DND-41 (cell line): ENCODE measurements around the gene CCDC92.

ENCODE experiments used
- ATAC-seq: fragments of 200-7000 bp; cut with Tn5 transposase; 3 replicates; pipeline ENCODE4 v1.9.1; 2021; ENCODE audit warnings: low read depth; ENCODE audit not compliant: insufficient read depth
- DNase-seq: peaks from one replicate; pipeline ENCODE4 v3.0.0-alpha.2; 2020
- H2AFZ ChIP-seq: 2 replicates; pipeline ENCODE4 v1.6.0; 2012; ENCODE audit warnings: low read depth, low read length
- H3K27ac ChIP-seq: 2 replicates; pipeline ENCODE4 v1.5.1; 2012; ENCODE audit warnings: low read length, inconsistent platforms
- H3K27me3 ChIP-seq: fragments of 200-600 bp; sonication (generic); 2 replicates; pipeline ENCODE4 v1.6.0; 2012; ENCODE audit warnings: low read length, mild to moderate bottlenecking, inconsistent platforms; ENCODE audit not compliant: insufficient read depth, poor library complexity
- H3K36me3 ChIP-seq: 2 replicates; pipeline ENCODE4 v1.5.1; 2012; ENCODE audit warnings: low read length, inconsistent platforms; ENCODE audit not compliant: insufficient read depth
- H3K4me1 ChIP-seq: 2 replicates; pipeline ENCODE4 v1.5.1; 2012; ENCODE audit warnings: mild to moderate bottlenecking, low read length; ENCODE audit not compliant: insufficient read depth
- H3K4me2 ChIP-seq: 2 replicates; pipeline ENCODE4 v1.6.0; 2012; ENCODE audit warnings: mild to moderate bottlenecking, moderate library complexity, low read length, inconsistent platforms; ENCODE audit not compliant: insufficient read depth
- H3K4me3 ChIP-seq, 2 experiments: fragments of 200-600 bp in 1 of 2; shearing (Covaris generic) in 1 of 2; 2 replicates each; pipeline ENCODE4 v1.5.1; 2012 to 2016; ENCODE audit warnings: inconsistent platforms in 2 of 2, low read length in 2 of 2, mild to moderate bottlenecking in 2 of 2, low read depth in 1 of 2, moderate library complexity in 1 of 2
- H3K79me2 ChIP-seq: 2 replicates; pipeline ENCODE4 v1.6.0; 2012; ENCODE audit warnings: low read length, inconsistent platforms; ENCODE audit not compliant: insufficient read depth
- H3K9ac ChIP-seq: 2 replicates; pipeline ENCODE4 v1.6.0; 2012; ENCODE audit warnings: low read depth, mild to moderate bottlenecking, inconsistent platforms, low read length, moderate library complexity
- H3K9me3 ChIP-seq: 2 replicates; pipeline ENCODE4 v1.5.1; 2012; ENCODE audit warnings: low read length, moderate library complexity, mild to moderate bottlenecking, inconsistent platforms; ENCODE audit not compliant: insufficient read depth, severe bottlenecking
- H4K20me1 ChIP-seq: 2 replicates; pipeline ENCODE4 v1.6.0; 2012; ENCODE audit warnings: low read length; ENCODE audit not compliant: insufficient read depth
- CTCF ChIP-seq: IDR thresholded peaks from 2 replicates; pipeline ENCODE4 v1.5.1; 2012; ENCODE audit warnings: borderline replicate concordance, low read length, moderate library complexity, mild to moderate bottlenecking; ENCODE audit not compliant: poor library complexity, severe bottlenecking; ENCODE audit errors: extremely low read depth
- EZH2 ChIP-seq: IDR thresholded peaks from 3 replicates; pipeline ENCODE4 v1.6.1; 2012; ENCODE audit warnings: borderline replicate concordance, low read depth, mild to moderate bottlenecking, moderate library complexity, low read length, inconsistent platforms; ENCODE audit not compliant: severe bottlenecking

CCDC92 gene

GRCh38 chr12:123967121-123967586, 5.5 kb downstream of the CCDC92 start:
- H3K36me3 ChIP-seq, result no peaks in the 10 kb centered on the region; the same call in 1 of the 2 replicates
- no peak for DNase-seq
- H3K27me3 ChIP-seq, result no peaks in the 10 kb centered on the region
- no peak overlapping the region for H3K27ac ChIP-seq
- no peak for TF ChIP-seq EZH2
- TF ChIP-seq CTCF, result no peak
- H3K79me2 ChIP-seq, result no peaks in the 10 kb centered on the region; the same call in 1 of the 2 replicates
- H4K20me1 ChIP-seq, result peaks cover 12% of the 10 kb centered on the region; the same call in 1 of the 2 replicates
- no peak overlapping the region for H2AFZ ChIP-seq
- ATAC-seq, result no peak
- H3K4me2 ChIP-seq, result no peak overlapping the region
- peaks cover 12% of the 10 kb centered on the region for H3K4me1 ChIP-seq
- H3K9me3 ChIP-seq, result no peaks in the 10 kb centered on the region
- no peak overlapping the region for H3K4me3 ChIP-seq
- no peak overlapping the region for H3K9ac ChIP-seq

GRCh38 chr12:123966596-123966995, 6.0 kb downstream of the CCDC92 start:
- Histone ChIP-seq H3K27me3 (no peaks in the 10 kb centered on the region), H3K9ac (no peak overlapping the region), H3K79me2 (no peaks in the 10 kb centered on the region), H3K4me1 (peaks cover 8% of the 10 kb centered on the region), H3K4me3 (no peak overlapping the region), H2AFZ (no peak overlapping the region), H3K9me3 (no peaks in the 10 kb centered on the region), H3K4me2 (no peak overlapping the region), H4K20me1 (peaks cover 12% of the 10 kb centered on the region; the same call in 1 of the 2 replicates), H3K27ac (no peak overlapping the region), H3K36me3 (no peaks in the 10 kb centered on the region; the same call in 1 of the 2 replicates)
- TF ChIP-seq CTCF (no peak), EZH2 (no peak)
- no peak for DNase-seq
- ATAC-seq, result no peak

GRCh38 chr12:123965382-123965781, 7.2 kb downstream of the CCDC92 start:
- Histone ChIP-seq H3K36me3 (no peaks in the 10 kb centered on the region; the same call in 1 of the 2 replicates), H3K9ac (no peak overlapping the region), H3K79me2 (no peaks in the 10 kb centered on the region), H3K4me1 (no peaks in the 10 kb centered on the region), H3K27ac (no peak overlapping the region), H2AFZ (no peak overlapping the region), H3K9me3 (no peaks in the 10 kb centered on the region), H3K4me3 (no peak overlapping the region), H3K27me3 (no peaks in the 10 kb centered on the region), H3K4me2 (no peak overlapping the region), H4K20me1 (peaks cover 12% of the 10 kb centered on the region; the same call in 1 of the 2 replicates)
- ATAC-seq (no peak), DNase-seq (no peak)
- TF ChIP-seq CTCF, result no peak
- TF ChIP-seq EZH2, result no peak

- no peak overlapping the region for H3K27ac ChIP-seq
Measured at GRCh38 chr12:123963821-123964220, 8.8 kb downstream of the CCDC92 start.

More at GRCh38 chr12:123963821-123964220, 8.8 kb downstream of the CCDC92 start:
- Histone ChIP-seq H4K20me1 (peaks cover 12% of the 10 kb centered on the region; the same call in 1 of the 2 replicates), H2AFZ (no peak overlapping the region), H3K36me3 (no peaks in the 10 kb centered on the region; the same call in 1 of the 2 replicates), H3K27me3 (no peaks in the 10 kb centered on the region), H3K4me1 (no peaks in the 10 kb centered on the region), H3K4me3 (no peak overlapping the region), H3K9me3 (no peaks in the 10 kb centered on the region), H3K79me2 (no peaks in the 10 kb centered on the region), H3K9ac (no peak overlapping the region), H3K4me2 (no peak overlapping the region)
- no peak for TF ChIP-seq CTCF
- TF ChIP-seq EZH2, result no peak
- DNase-seq (no peak), ATAC-seq (no peak)
